Fibroblast of peridontal ligament (primary cell): Measurements from ENCODE around the gene SUMF1.

Experiments used
- DNase-seq: peaks from one replicate; pipeline ENCODE4 v3.0.0-alpha.2; 2010; ENCODE audit errors: extremely low read depth

Gene SUMF1

DNA sequence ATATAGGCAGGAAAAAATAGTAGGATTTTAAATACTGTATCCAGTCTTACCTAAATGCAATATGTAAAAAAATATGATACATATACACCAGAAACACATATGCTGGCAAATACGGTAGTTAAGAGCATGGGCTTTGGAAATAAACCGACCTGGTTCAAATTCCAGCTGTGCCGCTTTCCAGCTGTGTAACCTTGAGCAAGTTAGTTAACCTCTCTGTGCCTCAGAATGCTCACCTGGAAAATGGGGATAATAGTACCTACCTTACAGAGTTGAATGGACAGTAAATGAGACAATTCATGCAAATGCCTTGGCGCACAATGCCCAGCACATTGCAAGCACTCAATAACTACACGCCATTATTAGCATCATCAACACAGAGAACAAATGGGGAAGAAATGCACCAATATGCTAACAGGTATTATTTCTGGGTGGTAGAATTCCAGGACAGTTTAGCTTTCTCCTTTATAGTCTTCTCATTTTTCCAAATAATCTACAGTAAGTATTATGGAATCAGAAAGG, 50.6 kb downstream of the SUMF1 start:
- no peak for DNase-seq

- DNase-seq = peak; percentile 16
Measured at GRCh38 chr3:4413467-4413866, 53.6 kb downstream of the SUMF1 start.

DNA sequence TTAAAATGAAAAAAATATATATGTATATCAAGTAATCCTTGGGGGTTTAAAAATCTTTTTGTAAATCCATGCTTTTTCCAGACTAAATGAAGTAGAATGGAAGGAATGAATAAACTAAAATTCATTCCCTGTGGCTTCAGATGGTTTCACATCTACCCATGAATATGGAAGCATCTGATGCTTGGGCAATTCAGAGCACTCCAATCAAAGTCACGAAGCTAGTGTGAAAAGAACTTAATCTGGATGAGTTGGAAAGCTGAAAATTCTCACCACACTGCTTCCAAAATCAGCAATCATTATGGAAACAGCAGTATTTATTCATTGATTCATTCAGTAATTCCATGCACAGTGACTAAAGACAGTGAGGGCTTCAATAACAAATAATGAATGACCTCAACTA, 55.2 kb downstream of the SUMF1 start:
- DNase-seq = no peak

DNA sequence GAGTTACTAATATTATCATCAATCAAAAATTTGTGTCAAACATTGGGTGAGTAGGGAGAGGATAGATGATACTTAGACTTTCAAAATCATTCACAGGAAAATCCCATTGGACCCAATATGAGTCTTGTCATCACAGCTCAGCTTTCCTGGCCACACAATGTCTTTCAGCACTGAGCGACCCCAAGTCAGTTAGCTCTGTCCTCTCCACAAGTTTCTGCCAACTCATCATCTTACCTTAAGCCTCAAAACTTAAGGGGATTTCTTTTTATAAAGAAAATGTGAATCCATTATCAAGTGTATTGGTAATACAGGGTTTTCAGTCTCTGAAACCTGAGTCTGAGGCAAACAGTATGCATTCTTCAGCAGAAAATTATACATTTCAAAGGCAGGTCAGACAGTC, 55.8 kb downstream of the SUMF1 start:
- DNase-seq = no peak

DNA sequence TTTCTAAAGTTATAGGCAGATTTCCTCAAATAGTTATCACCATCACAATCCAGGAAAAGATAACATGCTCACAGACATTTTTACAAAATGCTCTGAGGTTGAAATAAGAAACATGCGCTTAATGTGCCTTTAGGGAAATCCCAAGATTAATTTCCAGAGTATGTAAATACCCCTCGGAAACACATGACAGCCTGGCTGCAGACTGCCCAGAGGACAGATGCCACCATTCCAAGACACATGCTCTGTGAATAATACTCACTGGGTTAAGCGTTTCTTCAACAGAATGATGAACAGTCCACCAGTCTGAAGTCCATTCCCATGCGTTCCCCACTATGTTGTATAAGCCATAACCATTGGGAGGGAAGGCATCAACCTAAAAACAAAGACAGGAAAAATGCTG, 56.5 kb downstream of the SUMF1 start:
- DNase-seq = no peak

GRCh38 chr3:4409971-4410573, 57.0 kb downstream of the SUMF1 start:
- no peak for DNase-seq

DNA sequence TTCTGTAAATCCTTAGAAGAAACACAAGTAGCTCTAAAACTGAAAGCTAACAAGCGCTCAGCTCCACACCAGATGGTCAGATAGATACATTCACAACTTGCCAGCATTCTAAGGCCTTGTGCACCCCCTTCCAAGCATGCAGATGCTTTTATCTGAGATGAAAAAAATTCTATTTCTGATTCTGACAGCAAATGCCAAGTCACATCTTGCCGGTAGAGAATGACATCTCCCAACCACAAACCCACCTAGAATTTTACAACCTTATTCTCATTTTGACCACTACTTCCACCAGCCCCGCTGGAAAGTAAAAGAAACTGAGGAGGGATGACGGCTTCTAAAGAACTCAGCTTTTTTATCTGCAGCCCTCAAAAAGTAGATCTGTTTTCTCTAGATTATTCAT, 57.7 kb downstream of the SUMF1 start:
- no peak for DNase-seq

GRCh38 chr3:4408958-4409357, 58.1 kb downstream of the SUMF1 start:
- no peak for DNase-seq

- no peak for DNase-seq
Measured at GRCh38 chr3:4407941-4408340, 59.1 kb downstream of the SUMF1 start.

DNA sequence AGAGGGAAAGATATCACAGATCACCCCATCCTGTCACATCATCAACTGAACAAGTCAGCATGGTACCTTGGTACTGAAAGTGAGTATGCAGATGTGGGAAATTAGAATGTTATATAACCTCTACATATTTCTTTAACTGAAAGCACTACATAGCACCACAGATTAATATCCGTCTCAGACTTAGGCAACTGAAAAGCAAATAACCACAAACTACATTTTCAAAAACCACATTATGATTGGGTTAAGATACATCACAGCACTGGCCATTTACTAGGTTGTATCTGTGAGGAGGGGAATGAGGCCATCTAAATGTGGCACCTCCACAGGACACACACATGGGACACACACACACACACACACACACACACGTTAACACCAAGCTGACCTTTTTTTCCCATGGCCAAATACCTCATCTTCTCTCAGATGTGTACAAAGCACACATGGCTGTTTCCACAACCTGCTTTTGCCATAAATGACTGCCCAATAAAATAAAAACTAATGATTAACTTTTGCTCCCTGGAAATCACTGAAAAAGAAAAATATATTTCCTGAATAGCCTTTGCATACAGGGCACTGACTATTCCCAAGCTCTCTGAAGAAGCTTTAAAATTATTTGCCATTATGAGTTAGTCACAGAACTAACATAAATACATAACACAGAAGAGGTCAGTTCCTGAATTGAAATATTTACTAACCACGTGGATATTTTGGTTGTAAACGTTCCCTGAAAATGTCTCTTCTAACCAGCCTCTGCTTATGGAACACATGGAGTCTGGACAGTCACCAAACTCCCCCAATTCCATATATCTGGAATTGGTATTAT, 60.1 kb downstream of the SUMF1 start:
- no peak for DNase-seq

DNA sequence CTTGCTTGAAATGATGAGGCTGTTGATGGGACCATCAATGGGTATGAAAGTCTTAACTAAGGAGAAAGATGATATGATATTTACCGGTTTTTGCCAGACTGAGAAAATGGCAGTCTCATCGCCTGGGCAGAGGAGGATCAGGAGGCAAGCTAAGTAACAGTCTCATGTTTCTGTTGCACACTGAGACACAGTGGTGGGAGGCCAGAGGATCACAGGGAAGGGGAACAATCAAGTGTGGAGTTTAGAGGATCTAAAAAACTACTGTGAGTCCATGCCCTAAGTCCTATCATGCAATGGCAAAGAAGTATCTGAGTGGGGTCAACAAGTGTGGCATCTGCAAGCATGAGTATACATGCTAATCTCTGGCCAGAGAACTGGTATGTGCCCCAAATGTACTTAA, 62.2 kb downstream of the SUMF1 start:
- DNase-seq = no peak

GRCh38 chr3:4401441-4401840, 65.6 kb downstream of the SUMF1 start:
- no peak for DNase-seq

DNA sequence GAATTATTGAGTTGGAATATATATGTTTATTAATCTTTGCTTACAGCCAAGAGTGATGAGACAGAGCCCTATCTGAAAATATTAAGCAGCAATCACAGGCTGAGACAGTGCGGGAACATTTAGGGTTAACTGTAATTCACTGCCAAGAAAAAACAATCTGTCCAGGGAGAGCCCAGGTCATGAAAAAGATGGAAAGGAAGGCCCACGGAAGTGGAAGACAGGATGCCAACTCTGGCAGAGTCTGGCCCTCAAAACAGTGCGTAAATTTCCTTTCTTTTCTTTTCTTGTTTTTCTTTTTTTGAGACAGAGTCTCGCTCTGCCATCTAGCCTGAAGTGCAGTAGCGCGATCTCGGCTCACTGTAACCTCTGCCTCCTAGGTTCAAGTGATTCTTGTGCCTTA, 67.6 kb downstream of the SUMF1 start:
- DNase-seq = no peak

DNA sequence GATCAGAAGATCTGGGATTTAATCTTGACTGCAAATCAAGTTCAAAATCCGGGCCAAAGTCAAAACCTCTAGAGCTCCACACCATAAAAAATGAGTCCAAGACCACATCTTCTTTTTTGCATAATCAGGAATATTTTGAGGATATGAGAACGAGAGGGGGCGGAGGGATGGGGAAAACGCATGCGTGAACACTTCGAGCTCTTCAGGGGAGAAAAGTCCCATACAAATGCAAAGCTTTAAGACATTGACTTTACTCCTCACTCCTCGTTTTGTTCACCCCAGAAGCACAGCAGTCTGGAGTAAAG, 68.2 kb downstream of the SUMF1 start:
- no peak for DNase-seq

DNA sequence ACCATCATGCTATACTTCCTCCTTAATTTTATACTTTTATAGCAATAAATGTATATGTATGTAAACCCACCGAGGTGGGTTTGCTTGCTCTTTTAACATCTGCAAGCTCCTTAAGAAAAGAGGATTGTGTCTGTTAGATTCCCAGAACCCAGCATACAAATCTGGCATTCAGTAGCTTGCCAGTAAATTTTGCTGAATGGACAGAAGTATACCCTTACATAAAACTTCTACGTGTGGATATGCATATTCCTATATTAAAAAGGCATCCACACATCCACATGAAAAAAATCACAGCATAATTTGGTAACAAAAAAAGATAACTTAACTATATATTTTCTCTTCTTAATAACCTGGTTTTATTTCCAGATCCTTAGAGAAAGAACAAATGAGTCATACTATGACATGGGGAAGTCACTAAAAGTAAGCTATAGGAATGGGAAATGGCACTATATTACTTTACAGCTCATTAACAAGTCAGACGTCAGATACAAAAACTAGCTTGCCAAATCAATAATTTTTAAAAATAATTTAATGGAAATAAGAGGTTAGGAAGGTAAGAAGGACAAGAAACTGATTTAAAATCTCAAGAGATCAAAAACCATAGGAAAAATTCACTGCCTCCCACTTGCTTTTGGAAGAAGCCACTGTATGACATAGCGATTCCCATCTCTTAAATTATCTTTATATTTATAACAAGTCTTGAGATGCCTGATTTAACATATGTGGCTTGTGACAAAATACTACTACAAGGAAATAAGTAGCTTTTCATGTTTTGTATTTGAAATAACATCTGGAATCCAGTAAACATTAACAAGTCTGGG, 68.7 kb downstream of the SUMF1 start:
- DNase-seq = no peak

DNA sequence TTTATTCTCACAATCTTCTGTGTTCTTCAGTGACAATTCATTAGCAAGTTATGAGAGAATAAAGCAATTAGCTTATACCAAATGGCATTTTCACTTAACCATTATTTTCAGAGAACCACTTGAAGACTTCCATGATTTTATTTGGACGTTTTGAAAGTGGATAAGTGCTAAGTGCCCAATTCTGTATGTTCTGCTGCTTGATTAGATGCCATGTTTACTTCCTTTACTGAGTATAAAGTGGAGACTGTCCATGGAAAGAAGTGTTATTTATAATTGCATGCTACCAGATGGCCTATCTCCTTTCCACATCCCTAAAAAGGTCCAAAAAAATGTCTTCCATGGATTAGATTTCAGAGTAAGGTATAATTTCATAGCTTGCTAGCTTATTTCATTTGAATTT, 69.6 kb downstream of the SUMF1 start:
- no peak for DNase-seq

DNA sequence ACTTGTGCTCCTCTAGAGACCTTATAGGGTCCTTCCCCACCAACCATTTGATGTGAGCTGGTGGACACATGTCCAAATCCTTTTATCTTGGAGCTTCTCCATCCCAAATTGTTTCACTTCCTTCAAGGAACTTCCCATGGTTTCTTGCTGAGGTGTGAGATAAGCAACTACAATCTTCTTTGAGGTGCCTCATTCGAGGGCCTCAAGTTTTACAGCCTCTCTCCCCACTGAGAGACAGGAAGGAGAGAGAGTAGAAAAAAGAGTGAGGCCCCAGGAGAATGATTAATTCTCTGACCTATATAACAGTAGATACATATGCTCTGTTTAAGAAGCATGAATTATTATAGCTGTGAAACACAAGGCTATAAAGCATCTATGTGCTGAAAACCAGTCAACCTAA, 70.5 kb downstream of the SUMF1 start:
- no peak for DNase-seq

- no peak for DNase-seq
Measured at GRCh38 chr3:4396006-4396405, 71.1 kb downstream of the SUMF1 start.

- no peak for DNase-seq
Measured at GRCh38 chr3:4395448-4395847, 71.6 kb downstream of the SUMF1 start.

- no peak for DNase-seq
Measured at GRCh38 chr3:4394567-4394966, 72.5 kb downstream of the SUMF1 start.

- DNase-seq = no peak
Measured at GRCh38 chr3:4394048-4394447, 73.0 kb downstream of the SUMF1 start.

GRCh38 chr3:4392992-4393391, 74.1 kb downstream of the SUMF1 start:
- no peak for DNase-seq
